Brain microvascular endothelial cell (primary cell): ENCODE data around the gene TTC32.
A peak's percentile ranks its signal among the peaks of the same experiment; 100 is the strongest.
"Not testable (repeated sequence)": the region's sequence is repeated elsewhere in the genome, so short reads cannot be mapped to it uniquely, and the experiment has no call there.

Experiments
- DNase-seq: peaks from one replicate; pipeline ENCODE4 v3.0.0-alpha.2; 2020
- H3K27ac ChIP-seq: fragments of 250-450 bp; sonication (Bioruptor Pico); 2 replicates; pipeline ENCODE4 v1.5.1; 2020; ENCODE audit warnings: mild to moderate bottlenecking, moderate library complexity
- H3K27me3 ChIP-seq: fragments of 250-450 bp; sonication (Bioruptor Pico); replicated peaks from 2 replicates; pipeline ENCODE4 v1.5.1; 2020; ENCODE audit warnings: mild to moderate bottlenecking
- H3K36me3 ChIP-seq: fragments of 250-450 bp; sonication (Bioruptor Pico); replicated peaks from 2 replicates; pipeline ENCODE4 v1.5.1; 2020; ENCODE audit warnings: mild to moderate bottlenecking
- H3K4me3 ChIP-seq: 2 replicates; pipeline ENCODE4 v1.5.1; 2011; ENCODE audit warnings: low read depth, mild to moderate bottlenecking, control low read depth, low read length, moderate library complexity
- in situ Hi-C: cut with HindIII; loops from 2 replicates; pipeline ENCODE4 v1.10.0; 2017; ENCODE audit warnings: low sequenced_read_pairs, low pct_ligation_motif_present
- TF ChIP-seq, protein P1 (sequence below): IDR thresholded peaks from 2 replicates; pipeline ENCODE4 v1.5.1; 2011; ENCODE audit warnings: low read depth, mild to moderate bottlenecking, moderate library complexity, low read length, control low read depth, inconsistent platforms; ENCODE audit errors: missing control alignments

Gene TTC32

DNA sequence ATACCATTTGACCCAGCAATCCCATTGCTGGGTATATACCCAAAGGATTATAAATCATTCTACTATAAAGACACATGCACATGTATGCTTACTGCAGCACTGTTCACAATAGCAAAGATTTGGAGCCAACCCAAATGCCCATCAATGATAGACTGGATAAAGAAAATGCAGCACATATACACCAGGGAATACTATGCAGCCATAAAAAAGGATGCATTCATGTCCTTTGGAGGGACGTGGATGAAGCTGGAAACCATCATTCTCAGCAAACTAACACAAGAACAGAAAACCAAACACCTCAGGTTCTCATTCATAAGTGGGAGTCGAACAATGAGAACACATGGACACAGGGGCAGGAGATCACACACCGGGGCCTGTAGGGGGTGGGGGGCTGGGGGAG, 20.4 kb upstream of the TTC32 start:
- in situ Hi-C loops, H3K27me3 ChIP-seq, H3K4me3 ChIP-seq, DNase-seq, H3K27ac ChIP-seq, H3K36me3 ChIP-seq: not testable (repeated sequence)

DNA sequence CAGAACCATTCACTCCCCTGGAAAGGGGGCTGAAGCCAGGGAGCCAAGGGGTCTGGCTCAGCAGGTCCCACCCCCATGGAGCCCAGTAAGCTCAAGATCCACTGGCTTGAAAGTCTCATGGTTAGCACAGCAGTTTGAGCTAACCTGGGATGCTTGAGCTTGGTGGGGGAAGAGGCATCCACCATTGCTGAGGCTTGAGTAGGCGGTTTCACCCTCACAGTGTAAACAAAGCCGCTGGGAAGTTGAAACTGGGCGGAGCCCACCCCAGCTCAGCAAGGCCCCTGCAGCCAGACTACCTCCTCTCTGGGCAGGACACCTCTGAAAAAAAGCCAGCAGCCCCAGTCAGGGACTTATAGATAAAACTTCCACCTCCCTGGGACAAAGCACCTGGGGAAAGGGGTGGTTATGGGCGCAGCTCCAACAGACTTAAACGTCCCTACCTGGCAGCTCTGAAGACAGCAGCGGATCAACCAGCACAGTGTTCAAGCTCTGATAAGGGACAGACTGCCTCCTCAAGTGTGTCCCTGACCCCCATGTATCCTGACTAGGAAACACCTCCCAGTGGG, 14.7 kb upstream of the TTC32 start:
- no peak for DNase-seq
- Histone ChIP-seq H3K27me3 (no peaks in the 10 kb centered on the region), H3K4me3 (no peak overlapping the region), H3K27ac (no peak overlapping the region), H3K36me3 (no peaks in the 10 kb centered on the region)
- TF ChIP-seq, protein P1, sequence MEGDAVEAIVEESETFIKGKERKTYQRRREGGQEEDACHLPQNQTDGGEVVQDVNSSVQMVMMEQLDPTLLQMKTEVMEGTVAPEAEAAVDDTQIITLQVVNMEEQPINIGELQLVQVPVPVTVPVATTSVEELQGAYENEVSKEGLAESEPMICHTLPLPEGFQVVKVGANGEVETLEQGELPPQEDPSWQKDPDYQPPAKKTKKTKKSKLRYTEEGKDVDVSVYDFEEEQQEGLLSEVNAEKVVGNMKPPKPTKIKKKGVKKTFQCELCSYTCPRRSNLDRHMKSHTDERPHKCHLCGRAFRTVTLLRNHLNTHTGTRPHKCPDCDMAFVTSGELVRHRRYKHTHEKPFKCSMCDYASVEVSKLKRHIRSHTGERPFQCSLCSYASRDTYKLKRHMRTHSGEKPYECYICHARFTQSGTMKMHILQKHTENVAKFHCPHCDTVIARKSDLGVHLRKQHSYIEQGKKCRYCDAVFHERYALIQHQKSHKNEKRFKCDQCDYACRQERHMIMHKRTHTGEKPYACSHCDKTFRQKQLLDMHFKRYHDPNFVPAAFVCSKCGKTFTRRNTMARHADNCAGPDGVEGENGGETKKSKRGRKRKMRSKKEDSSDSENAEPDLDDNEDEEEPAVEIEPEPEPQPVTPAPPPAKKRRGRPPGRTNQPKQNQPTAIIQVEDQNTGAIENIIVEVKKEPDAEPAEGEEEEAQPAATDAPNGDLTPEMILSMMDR = no peak
- in situ Hi-C loops = no loop called here

DNA sequence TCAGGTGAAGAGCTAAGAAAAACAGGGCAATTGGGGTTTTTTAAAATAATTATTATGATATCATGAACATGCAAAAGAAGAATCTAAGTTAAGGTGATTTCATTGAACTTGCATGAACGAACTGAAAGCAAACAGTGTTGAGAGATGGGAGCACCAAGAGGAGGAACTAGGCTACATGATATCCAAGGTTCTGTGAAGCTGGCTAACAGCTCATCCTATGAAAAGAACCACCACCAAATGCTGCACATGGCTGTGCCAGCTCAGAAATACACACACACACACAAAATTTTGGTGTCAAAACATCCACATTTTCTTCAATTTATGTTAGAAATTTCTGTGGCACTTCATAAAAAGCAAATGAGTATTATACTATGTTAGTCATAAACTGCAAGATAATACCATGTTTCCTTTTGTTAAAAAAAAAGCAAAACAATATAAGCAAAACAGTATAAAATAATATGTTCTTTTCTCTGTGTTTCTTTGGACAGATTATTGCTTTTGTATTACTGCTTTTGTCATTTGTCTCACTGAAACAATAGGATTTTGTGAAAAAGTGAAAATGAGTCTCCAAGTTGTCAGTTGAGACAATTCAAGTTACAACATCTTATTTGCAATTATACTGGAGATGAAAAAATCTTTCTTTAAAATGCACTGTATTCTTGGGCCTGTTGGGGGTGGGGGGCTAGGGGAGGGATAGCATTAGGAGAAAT, 12.6 kb upstream of the TTC32 start:
- TF ChIP-seq, protein P1 = no peak
- DNase-seq = no peak
- no peaks in the 10 kb centered on the region for H3K36me3 ChIP-seq
- H3K4me3 ChIP-seq = no peak overlapping the region
- H3K27ac ChIP-seq = no peak overlapping the region
- in situ Hi-C loops = no loop called here
- H3K27me3 ChIP-seq = no peaks in the 10 kb centered on the region

DNA sequence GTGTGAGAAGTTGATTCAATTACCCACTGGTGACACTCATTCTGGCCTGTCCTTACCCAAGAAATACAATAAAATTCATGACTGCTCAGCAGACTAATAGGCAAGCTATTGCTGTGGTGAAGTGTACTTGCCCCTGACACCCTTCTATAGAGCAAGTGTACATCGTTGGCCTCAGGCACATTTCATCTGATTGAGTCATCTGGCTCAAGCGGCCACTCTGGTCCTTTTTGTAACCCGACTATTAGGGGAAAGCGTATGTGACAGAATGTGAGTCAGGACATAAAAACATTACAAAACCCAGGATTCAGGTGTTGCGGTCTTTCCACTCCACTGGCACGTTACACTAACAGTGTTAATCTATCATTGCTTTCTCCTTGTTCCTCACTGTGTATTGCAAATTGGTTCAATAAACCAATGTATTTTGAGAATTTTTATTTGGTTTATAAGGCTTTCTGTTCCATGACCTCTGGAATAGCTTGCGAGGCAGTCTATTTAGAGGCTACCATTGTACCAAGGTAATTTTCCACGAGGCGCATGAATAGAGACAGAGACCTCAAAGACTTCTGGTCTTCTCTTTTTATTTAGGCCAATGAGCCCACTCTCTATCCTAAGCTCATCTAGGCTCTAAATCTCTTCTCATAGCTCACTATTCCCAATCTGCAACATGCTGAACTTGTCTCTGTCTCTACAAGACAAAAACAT, 10.2 kb upstream of the TTC32 start:
- peak overlapping the region; percentile 63 for H3K27ac ChIP-seq
- in situ Hi-C loops = no loop called here
- no peaks in the 10 kb centered on the region for H3K36me3 ChIP-seq
- peak; percentile 91 for DNase-seq
- no peaks in the 10 kb centered on the region for H3K27me3 ChIP-seq
- H3K4me3 ChIP-seq = no peak overlapping the region
- TF ChIP-seq, protein P1 = no peak

DNA sequence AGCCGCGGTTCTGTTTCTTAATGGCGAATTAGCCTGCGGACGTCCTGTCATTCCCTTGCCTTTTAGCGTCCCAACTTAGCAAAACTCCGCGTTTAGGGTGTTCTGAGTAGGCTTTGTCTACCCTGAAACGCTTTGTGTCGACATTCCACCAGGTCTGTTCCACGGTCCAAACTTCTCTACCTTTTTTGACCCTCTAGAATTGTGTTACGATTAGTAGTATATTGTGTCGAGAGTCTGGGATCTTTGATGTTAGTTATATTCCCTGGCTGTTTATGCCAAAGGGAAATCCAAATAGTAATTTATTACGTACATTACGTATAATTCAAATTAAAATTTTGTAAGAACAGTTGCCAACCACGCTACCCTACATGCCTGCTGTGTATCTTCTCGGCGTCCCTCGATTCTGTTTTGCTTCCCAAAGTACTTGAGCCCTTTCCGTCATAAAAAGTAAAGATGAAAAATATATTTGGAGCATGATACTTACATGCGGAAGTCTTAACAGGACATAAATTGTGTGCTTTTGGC, 495 bp upstream of the TTC32 start:
- TF ChIP-seq, protein P1 = no peak
- in situ Hi-C loops = no loop called here
- H3K4me3 ChIP-seq = peak overlapping the region; percentile 90
- no peaks in the 10 kb centered on the region for H3K27me3 ChIP-seq
- H3K27ac ChIP-seq = peak overlapping the region; percentile 92
- no peak for DNase-seq
- H3K36me3 ChIP-seq = no peaks in the 10 kb centered on the region

DNA sequence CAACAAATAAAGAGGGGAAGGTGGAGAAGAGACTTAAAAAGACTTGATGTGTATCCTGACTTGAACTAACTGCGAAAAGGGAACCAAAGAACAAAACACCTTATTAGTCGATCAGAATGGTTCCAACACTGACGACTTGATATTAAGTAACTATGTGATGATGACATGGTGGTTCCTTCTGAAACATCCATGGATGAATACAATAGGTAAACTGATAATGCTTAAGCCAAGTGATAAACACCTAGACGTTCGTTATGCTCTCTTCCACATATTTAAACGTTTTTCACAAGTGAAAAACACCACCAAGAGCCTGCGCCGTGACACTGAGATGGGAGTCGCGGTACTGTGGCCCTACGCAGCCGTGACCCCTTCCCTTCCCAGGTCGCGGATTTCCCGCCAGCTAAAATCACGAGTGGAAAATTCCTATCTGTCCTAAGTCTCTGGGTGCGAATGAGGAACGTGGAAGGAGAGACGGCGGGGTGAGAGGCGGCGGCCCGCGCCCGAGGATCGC, 797 bp downstream of the TTC32 start:
- in situ Hi-C loops = no loop called here
- Histone ChIP-seq H3K27me3 (no peaks in the 10 kb centered on the region), H3K27ac (peak overlapping the region; percentile 92), H3K4me3 (peak overlapping the region; percentile 90), H3K36me3 (no peaks in the 10 kb centered on the region)
- DNase-seq = no peak
- TF ChIP-seq, protein P1 = no peak
